MCF 10A (cell line): Measurements from ENCODE around the gene AKAP9. TPM values are rescaled to one million over a fixed set of nuclear protein-coding genes. Genes with fewer than 3 reads are reported as not detected.

Experiments
- BruUV-seq: library from RNA; stranded (reverse); fragments of 400-500 nt; replicated peaks from 2 replicates; lab custom pipeline; 2021; lab: Mats Ljungman, UMichigan
- CTCF ChIA-PET: fragments of 300-600 bp; sonication (Branson Sonifier 250); formaldehyde crosslinking; extraction: SDS; loops from one replicate; lab custom pipeline; 2021; ENCODE audit warnings: antibody characterized with exemption, inconsistent platforms; lab: Yijun Ruan, JAX
- POLR2A ChIA-PET: fragments of 300-600, 350-650 bp; sonication (Branson Sonifier 250); formaldehyde crosslinking; extraction: SDS; loops from one replicate; lab custom pipeline; 2020; ENCODE audit warnings: antibody characterized with exemption, inconsistent platforms; lab: Yijun Ruan, JAX
- DNase-seq: peaks from one replicate; pipeline ENCODE4 v3.0.0-alpha.2; 2018; ENCODE audit not compliant: unreplicated experiment
- H3K27ac Mint-ChIP-seq: one replicate; pipeline ENCODE4 v1.8.0; 2022; ENCODE audit warnings: mild to moderate bottlenecking, low read depth, mixed read lengths; ENCODE audit not compliant: unreplicated experiment
- H3K27me3 Mint-ChIP-seq: one replicate; pipeline ENCODE4 v1.8.0; 2022; ENCODE audit warnings: mixed read lengths; ENCODE audit not compliant: insufficient read depth, unreplicated experiment
- H3K36me3 Mint-ChIP-seq: one replicate; pipeline ENCODE4 v1.8.0; 2022; ENCODE audit warnings: mild to moderate bottlenecking, moderate library complexity, mixed read lengths; ENCODE audit not compliant: insufficient read depth, unreplicated experiment
- H3K4me1 Mint-ChIP-seq: one replicate; pipeline ENCODE4 v1.8.0; 2022; ENCODE audit warnings: mixed read lengths; ENCODE audit not compliant: insufficient read depth, unreplicated experiment
- H3K4me3 Mint-ChIP-seq: one replicate; pipeline ENCODE4 v1.8.0; 2022; ENCODE audit warnings: mild to moderate bottlenecking, moderate library complexity, mixed read lengths; ENCODE audit not compliant: unreplicated experiment
- H3K9me3 Mint-ChIP-seq: one replicate; pipeline ENCODE4 v1.8.0; 2022; ENCODE audit warnings: mixed read lengths; ENCODE audit not compliant: unreplicated experiment
- CTCF ChIP-seq: fragments of 200-600 bp; IDR thresholded peaks from one replicate; pipeline ENCODE4 v1.8.0; 2022; ENCODE audit warnings: antibody characterized with exemption, mild to moderate bottlenecking; ENCODE audit not compliant: unreplicated experiment
- intact Hi-C: fragments of 100-400 bp; cut with micrococcal nuclease; formaldehyde crosslinking; loops from 2 replicates; pipeline ENCODE4 v1.14.1; 2022
- total RNA-seq: library from RNA; stranded (reverse); gene quantifications from 2 replicates; pipeline ENCODE4 v1.2.3, GENCODE V29; 2022

The AKAP9 gene
- total RNA-seq, 1 experiment from 2014 or later = 39.2 TPM

GRCh38 chr7:92051655-92052054 lies 111.0 kb downstream of the AKAP9 start:
- ChIA-PET CTCF (no interaction called here), POLR2A (no interaction called here)
- TF ChIP-seq CTCF = no peak
- no TSS peak for BruUV-seq
- Mint-ChIP-seq H3K27ac (no peak overlapping the region), H3K27me3 (no peaks in the 10 kb centered on the region), H3K9me3 (no peaks in the 10 kb centered on the region), H3K36me3 (peaks cover 36% of the 10 kb centered on the region), H3K4me1 (no peaks in the 10 kb centered on the region), H3K4me3 (no peak overlapping the region)
- intact Hi-C loops = no loop called here
- no peak for DNase-seq

- Mint-ChIP-seq H3K36me3 (peaks cover 33% of the 10 kb centered on the region), H3K9me3 (no peaks in the 10 kb centered on the region), H3K4me3 (no peak overlapping the region), H3K27ac (no peak overlapping the region), H3K4me1 (peaks cover under 1% of the 10 kb centered on the region), H3K27me3 (no peaks in the 10 kb centered on the region)
- ChIA-PET CTCF (no interaction called here), POLR2A (no interaction called here)
- no peak for TF ChIP-seq CTCF
- no TSS peak for BruUV-seq
- no peak for DNase-seq
- intact Hi-C loops = no loop called here
These were observed 111.5 kb downstream of the AKAP9 start for GRCh38 chr7:92052159-92052558.

GRCh38 chr7:92052684-92053083 lies 112.0 kb downstream of the AKAP9 start:
- H3K4me1 Mint-ChIP-seq = peaks cover 6% of the 10 kb centered on the region
- POLR2A ChIA-PET = interaction anchor here (1.0 kb wide), 1 partner anchor 52 kb away, joined by 3 read pairs; no protein-coding TSS in a partner anchor

GRCh38 chr7:92053312-92053711 lies 112.7 kb downstream of the AKAP9 start:
- Mint-ChIP-seq H3K27ac (no peak overlapping the region), H3K36me3 (peaks cover 27% of the 10 kb centered on the region), H3K4me1 (peaks cover 8% of the 10 kb centered on the region), H3K9me3 (no peaks in the 10 kb centered on the region), H3K27me3 (no peaks in the 10 kb centered on the region), H3K4me3 (no peak overlapping the region)
- CTCF ChIA-PET = no interaction called here
- TF ChIP-seq CTCF = no peak
- no peak for DNase-seq
- POLR2A ChIA-PET = interaction anchor here (0.6 to 1.0 kb wide), 2 partner anchors 51 to 1706 kb away, joined by 3 read pairs; no protein-coding TSS in a partner anchor
- no TSS peak for BruUV-seq
- intact Hi-C loops = no loop called here

More at GRCh38 chr7:92052684-92053083, 112.0 kb downstream of the AKAP9 start:
- TF ChIP-seq CTCF = no peak
- intact Hi-C loops = no loop called here
- H3K4me3 Mint-ChIP-seq = no peak overlapping the region
- DNase-seq = no peak
- CTCF ChIA-PET = no interaction called here
- no peaks in the 10 kb centered on the region for H3K27me3 Mint-ChIP-seq
- H3K9me3 Mint-ChIP-seq = no peaks in the 10 kb centered on the region
- H3K36me3 Mint-ChIP-seq = peaks cover 28% of the 10 kb centered on the region
- no peak overlapping the region for H3K27ac Mint-ChIP-seq
- BruUV-seq = no TSS peak
